ENCODE results near the gene ZFYVE19. TPM values are rescaled to one million over a fixed set of nuclear protein-coding genes. Genes with fewer than 3 reads are reported as not detected.

The ZFYVE19 gene
- total and polyA plus RNA-seq, 2 donors from 2014 or later: 18.7 to 37.5 TPM

DNA sequence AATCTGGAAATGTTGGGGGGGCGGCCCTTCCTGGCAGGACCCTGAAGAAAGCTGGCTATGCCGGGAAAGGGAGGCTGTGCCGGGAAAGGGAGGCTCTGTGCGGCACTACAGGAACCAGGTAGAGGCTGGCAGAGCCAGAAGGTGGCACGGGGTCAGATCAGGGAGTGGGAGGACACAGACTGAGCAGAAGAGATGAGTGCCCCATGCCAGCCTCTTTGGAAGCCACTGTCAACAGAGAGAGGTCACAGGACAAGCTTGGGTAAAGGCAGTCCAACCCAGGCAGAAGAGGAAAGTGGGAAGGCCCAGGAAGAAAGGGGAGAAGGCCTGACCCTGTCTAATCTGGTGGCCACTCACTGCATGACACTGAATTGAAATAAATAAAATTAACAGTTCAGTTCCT is 35.6 kb upstream of the ZFYVE19 start:
- peaks cover 0 to 32% (median 16%) of the 10 kb centered on the region in 3 donors for H3K36me3 ChIP-seq (ENCODE audit: control insufficient read depth in 2 of 3, insufficient read depth in 3 of 3, low read length in 3 of 3)
- no peak overlapping the region for H3K9ac ChIP-seq (ENCODE audit: low read length in 3 of 3)
- H3K9me3 ChIP-seq (ENCODE audit: control insufficient read depth in 2 of 3, insufficient read depth in 1 of 3, low read length in 3 of 3): no peaks in the 10 kb centered on the region
- intact Hi-C loops (cut with DNase I): no loop called here
- no peak for DNase-seq
- H3K4me1 ChIP-seq (ENCODE audit: control insufficient read depth in 2 of 3, insufficient read depth in 2 of 3, low read depth in 1 of 3, low read length in 3 of 3): peaks cover 0 to 4% (median 4%) of the 10 kb centered on the region in 3 donors
- H3K4me3 ChIP-seq (ENCODE audit: low read length in 3 of 3): no peak overlapping the region
- TF ChIP-seq, protein P1, sequence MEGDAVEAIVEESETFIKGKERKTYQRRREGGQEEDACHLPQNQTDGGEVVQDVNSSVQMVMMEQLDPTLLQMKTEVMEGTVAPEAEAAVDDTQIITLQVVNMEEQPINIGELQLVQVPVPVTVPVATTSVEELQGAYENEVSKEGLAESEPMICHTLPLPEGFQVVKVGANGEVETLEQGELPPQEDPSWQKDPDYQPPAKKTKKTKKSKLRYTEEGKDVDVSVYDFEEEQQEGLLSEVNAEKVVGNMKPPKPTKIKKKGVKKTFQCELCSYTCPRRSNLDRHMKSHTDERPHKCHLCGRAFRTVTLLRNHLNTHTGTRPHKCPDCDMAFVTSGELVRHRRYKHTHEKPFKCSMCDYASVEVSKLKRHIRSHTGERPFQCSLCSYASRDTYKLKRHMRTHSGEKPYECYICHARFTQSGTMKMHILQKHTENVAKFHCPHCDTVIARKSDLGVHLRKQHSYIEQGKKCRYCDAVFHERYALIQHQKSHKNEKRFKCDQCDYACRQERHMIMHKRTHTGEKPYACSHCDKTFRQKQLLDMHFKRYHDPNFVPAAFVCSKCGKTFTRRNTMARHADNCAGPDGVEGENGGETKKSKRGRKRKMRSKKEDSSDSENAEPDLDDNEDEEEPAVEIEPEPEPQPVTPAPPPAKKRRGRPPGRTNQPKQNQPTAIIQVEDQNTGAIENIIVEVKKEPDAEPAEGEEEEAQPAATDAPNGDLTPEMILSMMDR (IDR thresholded peaks at IDR 0.05; ENCODE audit: borderline replicate concordance, extremely low read depth, insufficient read depth): no peak
- no peak for FAIRE-seq
- H3K27ac ChIP-seq (ENCODE audit: low read depth in 2 of 2, low read length in 2 of 2): no peak overlapping the region
- no peaks in the 10 kb centered on the region for H3K27me3 ChIP-seq (ENCODE audit: control insufficient read depth, insufficient read depth, low read length)

DNA sequence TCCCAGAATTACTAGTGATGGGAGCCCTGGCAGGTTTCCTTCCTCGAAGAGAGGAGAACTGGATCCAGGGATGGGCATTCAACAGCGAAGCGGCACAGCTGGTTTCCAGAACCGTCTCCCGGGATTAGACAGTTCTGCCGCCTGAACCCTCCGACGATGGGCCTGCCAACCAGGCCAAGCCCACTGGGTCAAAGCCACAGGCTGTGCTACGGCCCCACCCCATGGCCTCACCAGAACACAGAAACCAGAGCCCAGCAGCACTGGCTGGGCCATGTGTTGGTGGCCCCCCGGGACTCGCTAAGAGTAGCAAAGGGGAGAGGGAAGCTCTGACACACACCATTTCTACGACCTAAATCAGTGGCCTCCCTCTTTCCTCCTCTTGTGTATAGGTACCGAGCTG is 34.9 kb upstream of the ZFYVE19 start:
- Histone ChIP-seq H3K27me3 (ENCODE audit: control insufficient read depth, insufficient read depth, low read length) (no peaks in the 10 kb centered on the region), H3K9ac (ENCODE audit: low read length in 3 of 3) (no peak overlapping the region), H3K9me3 (ENCODE audit: control insufficient read depth in 2 of 3, insufficient read depth in 1 of 3, low read length in 3 of 3) (no peaks in the 10 kb centered on the region), H3K4me1 (ENCODE audit: control insufficient read depth in 2 of 3, insufficient read depth in 2 of 3, low read depth in 1 of 3, low read length in 3 of 3) (peaks cover 0 to 4% (median 4%) of the 10 kb centered on the region in 3 donors), H3K36me3 (ENCODE audit: control insufficient read depth in 2 of 3, insufficient read depth in 3 of 3, low read length in 3 of 3) (peaks cover 0 to 40% (median 20%) of the 10 kb centered on the region in 3 donors), H3K4me3 (ENCODE audit: low read length in 3 of 3) (no peak overlapping the region), H3K27ac (ENCODE audit: low read depth in 2 of 2, low read length in 2 of 2) (no peak overlapping the region)
- DNase-seq: no peak
- FAIRE-seq: no peak
- TF ChIP-seq, protein P1 (IDR thresholded peaks at IDR 0.05; ENCODE audit: borderline replicate concordance, extremely low read depth, insufficient read depth): no peak
- intact Hi-C loops (cut with DNase I): no loop called here

DNA sequence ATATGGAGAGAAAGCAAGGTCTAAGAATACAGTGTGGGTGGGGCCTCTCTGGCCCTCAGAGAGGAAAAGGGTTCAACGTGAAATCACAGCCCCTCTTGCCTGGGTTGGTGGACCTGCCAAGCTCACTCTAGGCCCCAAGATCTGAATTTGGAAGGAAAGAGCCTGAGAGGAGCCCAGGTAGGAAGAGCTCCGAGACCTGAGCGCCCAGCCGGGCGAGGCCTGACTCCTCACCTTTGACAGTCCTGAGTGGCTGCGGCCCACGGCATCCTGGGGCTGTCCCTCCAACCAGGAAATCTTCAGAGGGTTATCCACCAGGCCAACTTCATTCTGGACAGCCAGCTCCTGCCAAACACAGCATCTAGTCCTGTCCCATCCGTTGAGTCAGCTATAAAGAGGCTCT is 33.4 kb upstream of the ZFYVE19 start:
- H3K4me3 ChIP-seq (ENCODE audit: low read length in 3 of 3): no peak overlapping the region
- no peak overlapping the region for H3K27ac ChIP-seq (ENCODE audit: low read depth in 2 of 2, low read length in 2 of 2)
- H3K9ac ChIP-seq (ENCODE audit: low read length in 3 of 3): no peak overlapping the region
- intact Hi-C loops (cut with DNase I): no loop called here
- peaks cover 0 to 4% (median 4%) of the 10 kb centered on the region in 3 donors for H3K4me1 ChIP-seq (ENCODE audit: control insufficient read depth in 2 of 3, insufficient read depth in 2 of 3, low read depth in 1 of 3, low read length in 3 of 3)
- H3K36me3 ChIP-seq (ENCODE audit: control insufficient read depth in 2 of 3, insufficient read depth in 3 of 3, low read length in 3 of 3): peaks cover 0 to 47% (median 21%) of the 10 kb centered on the region in 3 donors
- no peaks in the 10 kb centered on the region for H3K27me3 ChIP-seq (ENCODE audit: control insufficient read depth, insufficient read depth, low read length)
- TF ChIP-seq, protein P1 (IDR thresholded peaks at IDR 0.05; ENCODE audit: borderline replicate concordance, extremely low read depth, insufficient read depth): no peak
- DNase-seq (no peak), FAIRE-seq (no peak)
- H3K9me3 ChIP-seq (ENCODE audit: control insufficient read depth in 2 of 3, insufficient read depth in 1 of 3, low read length in 3 of 3): no peaks in the 10 kb centered on the region

DNA sequence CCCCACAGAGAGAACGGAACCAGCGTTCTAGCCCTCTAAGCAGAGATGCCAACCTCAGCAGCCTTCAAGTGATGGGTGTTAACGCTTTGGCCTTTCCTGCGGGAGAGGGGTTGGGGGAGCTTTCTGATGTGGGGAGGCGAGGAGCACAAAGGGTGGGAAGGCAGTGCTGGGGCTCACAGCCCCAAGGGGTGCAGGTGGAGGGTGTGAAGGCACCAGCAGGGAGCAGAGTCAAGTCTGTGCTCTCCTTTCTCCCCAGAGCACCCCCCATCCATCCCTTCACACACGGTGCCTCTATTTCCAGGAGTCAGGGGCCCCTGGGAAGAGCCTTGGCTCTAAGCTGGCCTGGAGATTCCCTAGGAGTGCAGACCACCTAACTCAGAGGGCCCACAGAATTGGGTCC is 33.0 kb upstream of the ZFYVE19 start:
- Histone ChIP-seq H3K9me3 (ENCODE audit: control insufficient read depth in 2 of 3, insufficient read depth in 1 of 3, low read length in 3 of 3) (no peaks in the 10 kb centered on the region), H3K36me3 (ENCODE audit: control insufficient read depth in 2 of 3, insufficient read depth in 3 of 3, low read length in 3 of 3) (peaks cover 0 to 52% (median 21%) of the 10 kb centered on the region in 3 donors), H3K4me3 (ENCODE audit: low read length in 3 of 3) (no peak overlapping the region), H3K4me1 (ENCODE audit: control insufficient read depth in 2 of 3, insufficient read depth in 2 of 3, low read depth in 1 of 3, low read length in 3 of 3) (peaks cover 0 to 4% (median 2%) of the 10 kb centered on the region in 3 donors), H3K9ac (ENCODE audit: low read length in 3 of 3) (no peak overlapping the region), H3K27me3 (ENCODE audit: control insufficient read depth, insufficient read depth, low read length) (no peaks in the 10 kb centered on the region), H3K27ac (ENCODE audit: low read depth in 2 of 2, low read length in 2 of 2) (no peak overlapping the region)
- DNase-seq (no peak), FAIRE-seq (no peak)
- TF ChIP-seq, protein P1 (IDR thresholded peaks at IDR 0.05; ENCODE audit: borderline replicate concordance, extremely low read depth, insufficient read depth): no peak
- intact Hi-C loops (cut with DNase I): no loop called here

Data from kidney (tissue), 14 donors.